ENCODE measurements around the gene MAFB.

Gene MAFB

DNA sequence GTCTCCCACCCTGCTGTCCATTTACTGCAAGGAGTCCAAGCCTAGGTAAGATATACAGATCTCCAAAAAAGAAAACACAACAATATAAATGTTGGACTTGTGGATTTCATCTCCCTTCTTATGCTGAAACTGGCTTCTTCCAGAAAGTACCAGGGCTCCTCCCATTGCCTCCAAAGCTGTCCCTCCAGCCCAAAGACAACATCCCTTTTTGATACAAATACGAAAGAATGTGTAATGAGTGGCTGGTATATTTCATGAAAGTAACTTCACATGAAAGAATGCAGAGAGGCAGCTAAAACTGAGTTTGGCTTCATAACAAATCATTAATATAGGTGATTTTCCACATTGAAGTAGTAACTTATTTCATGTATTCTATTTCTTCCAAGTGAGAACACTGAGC is 7.9 kb downstream of the MAFB start:
- no peak for DNase-seq

DNA sequence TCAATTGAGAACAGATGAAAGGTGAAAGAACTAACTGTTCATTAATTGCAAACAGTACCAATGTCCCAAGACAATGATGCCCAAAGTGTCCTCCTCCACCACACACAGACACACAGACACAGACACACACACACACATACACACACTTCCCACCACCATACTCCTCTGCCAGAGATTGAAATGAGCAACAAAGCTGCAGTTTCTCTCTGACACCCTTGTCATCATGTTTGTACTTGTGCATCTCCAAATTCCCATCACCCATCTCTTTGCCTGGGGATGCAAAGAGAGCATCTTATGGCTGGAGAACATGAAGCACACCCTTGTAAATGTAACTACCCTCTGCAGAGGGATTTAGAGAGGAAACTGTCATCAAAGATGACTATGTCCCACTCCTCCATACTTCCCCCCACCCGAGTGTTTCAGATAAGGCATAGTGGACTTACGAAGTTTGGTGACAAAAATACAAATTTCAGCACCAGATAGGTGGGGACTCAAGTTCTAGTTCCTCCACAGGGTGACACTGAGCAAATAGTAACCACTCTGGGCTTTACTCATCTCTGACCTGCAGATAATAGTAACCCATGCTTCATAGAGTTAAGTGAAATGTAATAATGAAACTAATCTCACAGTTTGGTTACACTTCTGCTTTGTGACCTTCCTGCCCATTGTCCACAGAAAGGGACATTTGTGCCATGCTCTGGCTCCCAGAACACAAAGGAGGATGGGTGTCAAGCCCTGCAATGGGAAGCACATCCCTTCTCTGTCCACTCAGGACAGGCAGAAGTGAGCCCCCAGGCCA is 8.7 kb downstream of the MAFB start:
- no peak for DNase-seq

DNA sequence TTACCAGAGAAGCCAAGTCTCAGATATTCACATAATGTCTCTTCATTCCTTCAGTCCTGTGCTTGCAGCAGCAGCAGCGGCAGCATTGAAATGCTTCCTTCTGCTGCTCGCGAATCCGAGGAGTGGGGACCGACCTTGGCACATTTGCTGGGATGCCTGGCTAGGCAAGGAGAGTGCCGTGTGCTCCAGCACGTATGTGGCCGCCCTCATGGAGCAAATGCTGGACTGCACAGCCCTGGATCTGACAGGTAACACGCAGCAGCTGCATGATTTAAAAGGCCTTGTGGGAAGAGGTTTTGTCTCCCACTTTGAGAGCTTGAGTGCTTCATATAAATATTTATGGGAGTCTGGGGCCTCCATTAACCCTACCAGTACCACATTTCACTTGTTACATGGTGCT is 9.9 kb downstream of the MAFB start:
- DNase-seq: no peak

DNA sequence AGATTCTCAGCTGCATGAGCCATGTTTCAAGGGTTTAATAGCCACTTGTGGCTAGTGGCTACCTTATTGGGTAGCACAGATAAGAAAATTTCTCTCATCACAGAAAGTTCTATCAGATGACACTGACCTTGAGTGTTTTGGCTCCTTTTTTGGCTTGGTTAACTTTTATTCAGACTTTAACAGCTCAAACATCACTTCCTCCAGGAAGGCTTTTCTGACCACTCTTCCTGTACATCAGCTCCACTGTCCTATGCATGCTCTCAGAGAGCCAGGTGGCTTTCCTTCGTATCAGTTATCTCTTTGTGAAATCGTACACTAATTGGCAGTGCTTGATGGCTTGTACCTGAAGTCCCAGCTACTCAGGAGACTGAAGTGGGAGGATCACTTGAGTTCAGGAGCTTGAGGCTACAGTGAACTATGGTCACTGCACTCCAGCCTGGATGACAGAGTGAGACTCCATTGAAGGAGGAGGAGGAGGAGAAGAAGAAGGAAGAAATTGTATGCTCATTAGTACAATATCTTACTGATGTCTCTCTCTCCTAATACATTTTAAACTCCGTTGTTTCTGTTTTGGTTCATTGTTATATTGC is 10.7 kb downstream of the MAFB start:
- no peak for DNase-seq

DNA sequence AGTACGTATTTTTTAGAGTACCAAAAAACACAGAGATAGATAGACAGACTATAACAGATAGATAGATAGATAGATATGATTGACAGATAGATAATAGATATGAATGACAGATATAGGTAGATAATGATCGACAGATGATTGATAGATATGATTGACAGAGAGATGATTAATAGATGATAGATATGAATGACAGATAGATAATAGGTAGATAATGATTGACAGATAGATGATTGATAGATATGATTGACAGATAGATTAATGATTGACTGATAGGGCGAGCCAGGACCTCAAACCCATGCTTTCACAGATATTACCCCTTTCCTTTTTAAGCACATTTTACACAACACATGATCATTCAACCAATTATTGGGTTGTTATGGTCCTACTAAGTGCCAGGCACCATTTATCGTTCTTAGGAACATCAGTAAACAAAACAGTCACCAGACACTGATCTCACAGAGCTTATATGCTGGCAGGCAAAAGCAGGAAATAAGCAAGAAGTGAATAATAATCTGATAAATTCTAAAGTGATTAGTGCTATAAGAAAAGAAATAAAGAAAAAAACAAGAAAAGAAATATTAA is 11.6 kb downstream of the MAFB start:
- no peak for DNase-seq

DNA sequence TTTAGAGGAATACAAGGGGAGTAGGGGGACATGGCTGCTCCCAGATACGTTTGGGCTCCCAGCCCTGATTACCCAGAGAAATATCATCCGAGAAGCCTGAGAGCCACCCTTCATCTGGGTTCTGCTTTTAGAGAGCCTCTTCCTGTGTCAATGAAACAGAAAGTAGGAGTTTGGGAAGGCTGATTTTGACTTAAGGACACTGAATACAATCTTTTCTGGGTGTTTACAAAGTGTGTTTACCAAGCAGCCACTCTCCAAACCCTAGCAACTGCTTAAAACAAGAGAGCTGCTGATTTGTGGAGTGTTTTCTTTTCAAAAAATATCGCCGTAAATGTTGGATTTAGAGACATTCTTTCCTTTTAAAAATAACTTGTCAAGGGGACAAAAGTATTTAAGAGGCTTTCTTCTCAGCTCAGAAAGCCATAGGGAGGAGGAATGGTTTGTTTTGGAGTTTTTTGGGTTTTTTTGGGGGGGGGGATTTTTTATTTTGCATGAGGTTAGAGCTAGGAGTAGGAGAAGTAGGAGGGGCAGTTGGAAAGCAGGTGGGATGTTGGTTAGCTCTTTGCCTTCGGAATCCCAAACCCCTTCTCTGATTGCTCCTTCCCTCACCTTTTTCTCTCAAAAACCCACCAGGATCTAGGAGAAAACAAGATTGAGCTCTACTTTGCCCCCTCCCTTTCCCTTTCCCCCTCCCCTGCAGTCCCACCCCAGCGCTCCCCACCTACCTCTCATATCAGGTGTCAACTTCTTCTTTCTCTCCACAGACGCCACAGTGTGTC is 12.4 kb downstream of the MAFB start:
- DNase-seq: no peak

DNA sequence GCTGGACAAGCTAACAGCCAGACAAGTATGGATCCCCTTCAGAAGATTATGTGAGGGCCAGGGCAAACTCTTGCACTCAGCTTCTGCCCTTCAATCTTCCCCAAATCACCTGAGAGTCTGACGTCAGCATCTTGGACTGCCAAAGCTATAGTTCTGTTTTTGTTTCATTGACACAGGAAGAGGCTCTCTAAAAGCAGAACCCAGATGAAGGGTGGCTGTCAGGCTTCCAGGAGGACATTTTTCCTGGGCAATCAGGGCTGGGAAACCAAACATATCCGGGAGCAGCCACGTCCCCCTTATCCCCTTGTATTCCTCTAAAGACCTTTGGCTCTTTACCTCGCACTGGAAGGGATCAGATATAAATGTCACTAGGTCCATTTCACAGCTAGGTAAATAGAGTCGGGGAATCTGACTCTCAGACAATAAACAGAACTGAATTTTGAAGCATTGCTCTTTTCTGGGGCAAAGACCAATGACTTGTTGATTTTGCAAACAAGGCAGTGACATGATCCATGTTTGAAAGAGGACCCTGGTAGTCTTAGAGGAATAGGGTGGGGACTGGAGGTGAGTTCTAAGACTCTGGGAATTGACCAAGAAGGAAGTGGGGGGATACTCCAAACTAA is 13.3 kb downstream of the MAFB start:
- DNase-seq: no peak

DNA sequence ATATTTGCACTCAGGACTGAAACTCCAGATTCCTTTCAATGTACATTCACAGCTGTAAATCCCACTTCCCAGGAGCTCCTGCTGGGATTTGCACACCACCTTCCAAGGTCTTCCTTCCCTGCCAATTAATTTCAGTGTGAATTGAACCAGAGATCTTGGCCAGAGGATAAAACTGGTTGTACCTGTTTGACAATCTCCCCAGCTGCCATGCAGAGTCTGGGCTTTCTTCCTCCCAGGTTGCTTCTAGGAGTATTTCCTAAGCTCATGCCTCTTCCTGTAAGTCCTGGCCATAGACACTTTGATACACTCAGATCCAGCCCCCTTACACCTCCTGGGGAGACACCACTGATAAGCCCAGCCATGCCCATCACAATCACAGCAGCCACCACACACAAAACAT is 15.6 kb downstream of the MAFB start:
- DNase-seq: no peak

DNA sequence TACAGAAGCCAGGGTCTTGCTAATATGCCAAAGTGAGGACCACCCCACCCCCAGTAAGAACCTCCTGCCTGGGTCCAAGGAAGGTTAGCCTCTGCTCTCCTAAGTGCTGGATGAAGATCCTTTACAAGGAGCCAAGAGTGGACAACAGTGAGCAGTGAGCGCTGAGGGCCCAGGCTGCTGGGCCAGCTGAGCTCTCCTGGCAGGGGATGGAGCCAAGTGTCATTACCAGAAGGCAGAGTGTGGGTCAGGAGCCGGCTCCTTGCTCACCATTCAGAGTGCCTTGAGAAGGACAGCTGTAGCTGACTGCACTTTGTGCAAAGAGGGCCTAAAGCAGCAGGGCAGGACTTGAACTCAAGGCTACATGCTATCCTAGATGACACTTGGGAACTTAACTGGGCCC is 16.9 kb downstream of the MAFB start:
- DNase-seq: no peak

DNA sequence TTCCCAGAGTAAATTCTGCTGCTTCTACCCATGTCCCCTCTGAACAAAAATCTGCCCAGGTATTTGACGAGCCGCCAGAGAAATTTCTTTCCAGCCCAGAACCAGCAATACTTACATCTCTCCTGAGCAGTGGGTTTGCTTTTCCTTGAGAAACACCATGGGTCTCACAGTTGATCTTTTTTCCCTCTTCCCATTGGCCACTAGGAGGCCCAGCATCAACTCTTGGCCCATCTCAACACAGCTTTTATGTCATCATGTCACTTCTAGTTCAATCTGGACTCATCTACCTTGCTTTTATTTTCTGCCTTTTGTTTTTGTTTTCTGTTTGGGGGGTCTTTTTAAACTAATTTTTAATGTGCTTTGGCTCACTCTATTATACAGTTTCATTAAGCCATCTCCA is 18.8 kb downstream of the MAFB start:
- DNase-seq: no peak

DNA sequence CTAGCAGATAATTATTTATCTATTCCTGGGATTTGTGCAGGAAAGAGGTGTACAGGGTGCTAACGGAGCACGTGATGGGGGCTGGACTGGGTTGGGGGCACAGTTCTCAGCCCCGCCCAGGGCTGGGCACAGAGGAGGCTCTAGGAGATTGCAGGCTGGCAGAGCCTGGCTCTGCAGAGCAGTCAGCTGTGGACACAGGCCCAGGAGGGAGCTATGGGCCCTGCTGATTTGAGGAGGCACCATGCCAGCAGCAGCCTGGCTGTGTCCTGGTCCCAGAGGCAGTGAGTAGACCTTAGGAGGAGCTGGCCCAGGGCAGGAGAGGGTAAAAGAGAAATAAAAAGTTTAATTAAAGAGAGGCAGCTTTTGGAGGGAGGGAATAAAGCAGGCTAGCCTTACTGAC is 19.3 kb downstream of the MAFB start:
- no peak for DNase-seq

DNA sequence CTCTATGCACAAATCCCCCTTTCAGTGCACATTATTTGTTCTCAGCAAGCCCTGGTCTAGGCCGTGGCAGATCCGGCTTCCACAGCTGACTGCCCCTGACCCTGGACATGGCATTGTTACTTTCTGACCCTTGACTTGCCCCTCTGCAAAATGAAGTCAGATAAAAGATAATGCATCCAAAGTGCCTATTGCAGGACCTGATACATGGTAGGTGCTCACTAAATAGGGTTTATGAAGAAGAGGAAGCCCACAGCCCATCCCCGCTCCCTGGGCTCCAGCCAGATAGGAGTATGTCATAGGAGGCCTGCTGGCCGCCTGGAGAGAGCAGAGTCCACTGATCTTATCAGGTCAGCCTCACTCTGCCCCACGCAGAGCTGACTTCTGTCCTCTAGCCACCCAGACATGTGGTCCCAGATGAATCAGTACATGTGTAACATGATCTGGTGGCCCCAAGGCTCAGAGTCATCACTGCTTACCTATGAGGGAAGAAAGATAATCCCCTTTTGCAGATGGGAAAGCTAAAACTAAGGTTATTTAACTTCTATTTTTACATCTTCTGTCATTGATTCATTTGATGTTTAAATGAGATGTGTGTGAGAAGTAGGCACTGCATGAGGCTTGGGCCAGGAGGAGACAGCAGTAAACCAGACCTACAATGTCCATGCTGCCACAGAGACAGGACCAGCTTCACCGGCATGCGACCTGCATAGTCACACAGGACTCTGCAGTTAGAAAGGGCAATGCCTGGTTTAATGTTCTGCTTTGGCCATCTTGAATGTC is 20.4 kb downstream of the MAFB start:
- no peak for DNase-seq

DNA sequence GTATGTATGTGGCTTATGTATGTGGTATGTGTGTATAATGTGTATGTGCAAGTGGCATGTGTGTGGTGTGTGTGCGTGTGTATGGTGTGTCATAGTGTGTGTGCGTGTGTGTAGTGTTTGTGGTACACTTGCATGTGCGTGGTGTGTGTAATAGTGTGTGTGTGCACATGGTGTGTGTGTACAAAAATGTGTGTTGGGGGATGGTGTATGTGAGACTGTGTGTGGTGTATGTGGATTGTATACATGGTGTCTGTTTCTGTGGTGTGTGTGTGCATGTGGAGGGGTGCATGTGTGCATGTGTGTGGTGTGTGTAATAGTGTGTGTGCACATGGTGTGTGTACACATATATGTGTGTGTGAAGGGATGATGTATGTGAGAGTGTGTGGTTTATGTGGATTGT is 21.5 kb downstream of the MAFB start:
- DNase-seq: no peak

DNA sequence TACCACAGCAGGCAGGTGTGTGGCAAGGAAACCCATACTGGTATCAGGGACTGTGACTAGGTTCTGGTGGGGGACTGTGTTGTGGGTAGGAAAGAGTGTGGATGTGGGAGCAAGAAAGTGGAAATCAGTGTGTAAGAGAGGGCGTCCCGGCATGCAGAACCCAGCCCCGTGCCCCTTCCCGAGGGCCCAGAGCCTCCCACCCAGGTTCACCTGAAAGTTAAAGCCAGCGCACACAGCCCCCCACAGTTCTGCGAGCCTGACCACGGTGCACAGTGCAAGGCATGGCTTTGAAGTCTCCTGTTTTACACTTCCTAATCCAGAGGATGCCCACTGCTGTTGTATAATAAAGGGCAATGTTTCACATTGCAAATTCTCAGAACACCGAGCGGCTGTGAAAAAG is 22.7 kb downstream of the MAFB start:
- no peak for DNase-seq

DNA sequence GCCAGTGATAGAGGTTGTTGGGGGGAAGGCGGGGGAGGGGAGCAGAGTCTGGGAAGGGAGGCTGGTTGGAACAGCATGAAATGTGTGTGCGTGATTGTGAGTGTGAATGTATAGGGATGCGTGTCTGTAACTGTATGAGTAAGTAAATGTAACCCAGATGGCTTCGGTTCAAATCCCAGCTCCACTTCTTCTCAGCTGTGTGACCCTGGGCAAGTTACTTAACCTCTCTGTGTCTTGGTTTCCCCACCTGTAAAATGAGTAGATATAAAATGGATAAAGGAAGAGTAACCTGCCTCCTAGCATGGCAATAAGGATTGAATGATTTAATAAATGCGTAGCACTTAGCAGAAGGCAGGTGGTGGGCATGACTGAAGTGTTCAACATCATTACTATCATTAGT is 24.1 kb downstream of the MAFB start:
- no peak for DNase-seq

DNA sequence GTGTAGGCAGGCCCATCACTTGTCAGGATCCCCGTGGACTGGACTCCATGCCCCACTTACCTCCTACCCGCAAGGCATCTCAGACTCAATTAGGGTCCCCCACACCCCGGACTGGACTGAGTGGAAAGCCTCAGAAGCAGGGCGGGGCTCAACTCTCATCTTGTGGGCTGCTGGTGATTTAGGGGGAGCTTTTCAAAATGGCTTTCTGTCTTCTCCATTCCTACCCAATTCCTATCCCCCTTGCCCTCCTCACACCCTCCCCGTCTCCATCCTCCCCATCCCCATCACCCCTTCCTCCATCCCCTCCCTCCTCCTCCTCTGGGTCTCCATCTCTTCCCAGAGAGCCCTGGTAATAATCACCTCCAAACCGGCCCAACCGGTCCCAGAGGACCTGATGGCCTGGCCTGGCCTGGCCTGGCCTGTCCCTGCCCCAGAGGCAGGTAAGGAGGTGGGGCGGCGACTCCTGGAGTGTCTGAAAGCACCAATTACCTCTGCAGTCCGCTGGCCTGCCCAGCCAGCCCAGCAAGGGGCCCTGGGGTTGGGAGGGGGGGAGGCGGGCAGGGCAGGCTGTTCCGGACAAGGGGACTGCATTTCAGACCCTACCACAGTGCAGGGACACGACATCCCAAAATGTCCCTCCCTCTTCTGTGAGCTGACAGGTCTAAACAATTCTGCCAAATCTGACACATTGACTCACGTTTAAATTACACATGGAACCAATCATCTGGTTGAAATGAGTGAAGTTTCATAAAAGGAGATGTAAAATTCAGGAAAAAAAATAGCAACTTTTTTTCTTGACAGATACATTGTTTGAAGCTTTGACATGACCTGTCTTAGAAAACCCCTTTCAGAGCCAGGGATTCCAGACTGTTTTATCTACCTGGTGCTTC is 24.8 kb downstream of the MAFB start:
- no peak for DNase-seq

DNA sequence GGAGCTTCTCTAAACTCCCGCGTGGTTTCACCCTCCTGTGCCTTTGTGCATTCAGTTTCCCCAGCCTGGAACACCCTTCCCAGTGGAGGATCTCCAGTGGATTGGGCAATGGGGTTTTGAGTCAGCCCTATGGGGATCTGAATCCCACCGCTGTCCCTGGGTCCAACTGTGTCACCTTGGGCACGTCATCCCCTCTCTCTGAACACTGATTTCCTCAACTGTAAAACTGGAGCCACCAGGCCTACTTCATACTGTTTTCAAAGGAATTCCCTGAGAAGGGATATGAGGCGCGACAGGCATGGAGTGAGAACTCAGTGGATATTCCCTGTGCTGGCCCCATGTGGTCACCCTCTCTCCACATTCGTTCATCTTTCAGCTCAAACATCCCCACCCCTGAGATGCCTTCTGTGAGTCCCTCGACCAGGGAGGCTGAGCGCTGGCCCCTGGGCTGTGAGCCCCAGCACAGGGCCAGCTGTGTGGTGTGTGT is 25.7 kb downstream of the MAFB start:
- no peak for DNase-seq

DNA sequence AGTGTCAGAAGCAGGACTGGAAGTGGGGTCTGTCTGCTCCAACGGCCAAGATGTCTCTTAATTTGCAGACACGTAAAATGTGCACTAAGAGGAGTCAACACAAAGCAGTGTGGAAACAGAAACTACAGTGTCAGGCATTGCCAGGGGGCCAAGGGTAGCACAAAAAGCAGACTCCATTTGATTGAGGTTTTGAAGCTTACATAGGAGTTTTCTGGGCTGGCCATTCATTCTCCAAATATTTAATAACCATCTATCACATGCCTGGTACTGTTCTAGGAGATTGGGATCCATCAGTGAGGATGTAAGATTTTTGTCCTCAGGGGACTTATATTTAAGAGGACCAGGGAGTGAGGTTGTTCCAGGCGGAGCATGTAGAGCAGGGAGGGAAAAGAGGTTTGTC is 29.5 kb downstream of the MAFB start:
- no peak for DNase-seq

DNA sequence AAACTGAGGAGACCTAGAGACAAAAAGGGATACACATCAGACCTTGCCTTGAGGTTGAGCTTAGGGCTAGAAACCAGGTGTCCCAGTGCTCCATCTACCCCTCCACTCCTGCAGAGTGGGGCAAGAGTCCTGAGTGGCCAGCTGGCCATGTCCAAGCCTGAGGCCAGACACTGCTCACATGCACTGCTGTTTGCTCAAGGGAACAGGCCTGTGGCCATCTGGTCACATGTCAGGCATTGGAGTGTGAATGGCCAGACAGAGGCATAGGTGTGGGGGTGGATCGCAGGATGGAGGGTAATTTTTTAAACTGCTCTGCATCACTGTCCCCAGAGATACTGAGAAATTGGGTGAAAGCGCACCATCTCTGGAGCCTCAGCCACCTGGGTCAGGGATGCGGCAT is 30.5 kb downstream of the MAFB start:
- DNase-seq: no peak

DNA sequence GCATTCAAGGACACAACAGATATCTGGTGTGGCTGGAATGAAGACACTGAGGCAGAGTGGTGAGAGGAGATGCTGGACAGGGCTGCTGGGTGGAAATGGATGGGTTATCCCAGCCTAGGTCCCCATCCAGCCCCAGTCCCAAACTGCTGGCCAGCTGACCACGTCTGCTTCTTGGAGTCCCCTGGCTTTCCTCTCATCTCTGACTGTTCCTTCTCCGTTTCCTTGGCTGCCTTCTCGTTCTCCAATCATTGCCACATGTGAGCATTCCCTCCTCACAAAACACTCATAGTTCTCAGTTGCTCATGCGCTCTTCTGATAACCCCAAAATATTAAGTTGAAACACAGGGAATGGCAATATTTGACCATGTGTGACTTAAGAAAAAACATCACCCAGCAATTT is 31.5 kb downstream of the MAFB start:
- DNase-seq: no peak

DNA sequence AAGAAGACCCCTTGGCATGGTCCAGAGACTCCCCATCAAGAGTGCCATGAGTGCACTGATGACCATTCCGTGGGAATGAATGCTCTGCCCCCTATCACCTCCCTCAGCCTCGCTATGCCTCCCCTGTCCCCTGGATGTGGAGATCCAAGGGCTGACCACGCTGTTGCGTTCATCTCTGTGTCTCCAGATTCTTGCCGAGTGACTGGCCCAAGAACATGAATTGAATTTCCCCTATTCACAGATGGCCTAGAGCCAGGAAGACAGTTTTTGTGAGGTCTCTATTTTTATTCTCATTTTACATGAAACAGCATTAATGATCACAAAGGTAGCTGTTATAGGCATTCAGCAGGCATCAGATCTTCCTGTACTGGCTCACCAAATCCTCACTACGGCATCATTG is 33.6 kb downstream of the MAFB start:
- no peak for DNase-seq

Data from hematopoietic multipotent progenitor cell treated with erythropoietin and hydrocortisone succinate and interleukin-3 and kit ligand, for 4 days (in vitro differentiated cells).